ENCODE measurements around the gene PLXNB2.

PLXNB2 gene

GRCh38 chr22:50266994-50267393 lies 40.5 kb downstream of the PLXNB2 start:
- no peak for DNase-seq (ENCODE audit: low read depth in 2 of 2)

DNA sequence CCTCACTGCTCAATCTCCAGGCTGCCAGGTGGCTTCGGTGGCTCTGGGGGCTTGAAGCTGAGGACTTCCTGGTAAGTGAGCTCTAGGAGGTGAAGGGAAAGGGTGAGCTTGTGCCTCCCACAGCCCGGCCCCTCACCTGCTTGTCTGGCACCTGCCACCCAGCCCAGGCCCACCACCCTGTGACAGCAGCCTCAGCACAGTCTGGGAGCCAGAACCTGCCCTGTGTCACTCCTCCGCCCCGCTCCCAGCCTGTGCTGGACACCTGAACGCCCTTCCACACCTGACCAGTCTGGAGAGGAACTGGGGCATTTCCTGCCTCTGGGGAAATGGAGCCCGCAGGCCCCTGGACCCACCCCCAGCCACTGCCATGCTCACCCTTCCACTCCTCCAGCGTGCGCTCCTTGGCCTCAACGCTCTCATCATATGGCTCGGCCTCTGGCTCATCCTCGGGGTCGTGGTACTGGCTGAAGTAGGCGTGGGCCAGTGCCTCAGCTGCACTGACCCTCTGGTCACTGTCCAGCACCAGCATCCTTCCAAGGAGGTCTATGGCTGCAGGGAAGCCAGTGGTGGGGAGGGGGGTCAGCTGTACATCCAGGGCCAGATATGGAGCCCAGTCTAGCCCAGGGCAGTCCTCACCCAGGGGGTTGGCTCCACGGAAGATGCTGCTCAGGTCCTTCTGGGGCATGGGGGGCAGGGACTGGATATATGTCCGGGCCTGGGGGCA lies 42.3 kb downstream of the PLXNB2 start:
- DNase-seq (ENCODE audit: low read depth in 2 of 2): no peak

GRCh38 chr22:50264104-50264745 lies 43.2 kb downstream of the PLXNB2 start:
- no peak for DNase-seq (ENCODE audit: low read depth in 2 of 2)

DNA sequence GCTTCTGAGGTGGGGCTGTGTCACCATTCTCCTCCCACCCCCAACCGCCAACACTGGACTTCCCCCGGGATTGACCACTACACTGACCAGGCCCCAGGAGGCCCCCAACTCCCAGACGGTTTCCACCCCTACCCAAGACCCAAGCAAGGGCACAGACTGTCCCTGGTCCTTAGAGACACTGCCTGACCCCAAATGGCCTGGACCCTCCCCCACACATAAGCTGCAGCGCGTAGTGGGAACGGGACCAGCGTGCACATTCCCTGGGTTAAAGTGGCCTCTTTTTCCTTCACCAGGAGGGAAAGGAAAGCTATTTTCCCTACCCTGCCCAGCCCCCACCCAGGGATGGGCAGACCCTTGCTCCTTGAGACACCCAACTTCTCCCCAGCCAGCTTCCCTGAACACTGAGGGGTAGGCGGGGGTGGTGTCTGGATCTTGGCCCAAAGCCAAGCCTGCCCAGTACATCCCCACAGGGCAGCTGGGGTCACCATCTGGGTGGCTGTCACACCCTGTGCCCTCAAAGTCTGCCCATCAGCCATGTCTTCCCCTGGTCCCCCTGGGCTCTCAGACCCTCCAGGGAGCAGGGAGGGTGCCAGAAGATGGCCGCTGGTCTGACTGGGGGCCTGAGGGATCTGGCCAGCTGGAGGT lies 44.4 kb downstream of the PLXNB2 start:
- DNase-seq (ENCODE audit: low read depth in 2 of 2): no peak

- DNase-seq (ENCODE audit: low read depth in 2 of 2): no peak
These were observed 45.0 kb downstream of the PLXNB2 start for GRCh38 chr22:50262460-50262911.

DNA sequence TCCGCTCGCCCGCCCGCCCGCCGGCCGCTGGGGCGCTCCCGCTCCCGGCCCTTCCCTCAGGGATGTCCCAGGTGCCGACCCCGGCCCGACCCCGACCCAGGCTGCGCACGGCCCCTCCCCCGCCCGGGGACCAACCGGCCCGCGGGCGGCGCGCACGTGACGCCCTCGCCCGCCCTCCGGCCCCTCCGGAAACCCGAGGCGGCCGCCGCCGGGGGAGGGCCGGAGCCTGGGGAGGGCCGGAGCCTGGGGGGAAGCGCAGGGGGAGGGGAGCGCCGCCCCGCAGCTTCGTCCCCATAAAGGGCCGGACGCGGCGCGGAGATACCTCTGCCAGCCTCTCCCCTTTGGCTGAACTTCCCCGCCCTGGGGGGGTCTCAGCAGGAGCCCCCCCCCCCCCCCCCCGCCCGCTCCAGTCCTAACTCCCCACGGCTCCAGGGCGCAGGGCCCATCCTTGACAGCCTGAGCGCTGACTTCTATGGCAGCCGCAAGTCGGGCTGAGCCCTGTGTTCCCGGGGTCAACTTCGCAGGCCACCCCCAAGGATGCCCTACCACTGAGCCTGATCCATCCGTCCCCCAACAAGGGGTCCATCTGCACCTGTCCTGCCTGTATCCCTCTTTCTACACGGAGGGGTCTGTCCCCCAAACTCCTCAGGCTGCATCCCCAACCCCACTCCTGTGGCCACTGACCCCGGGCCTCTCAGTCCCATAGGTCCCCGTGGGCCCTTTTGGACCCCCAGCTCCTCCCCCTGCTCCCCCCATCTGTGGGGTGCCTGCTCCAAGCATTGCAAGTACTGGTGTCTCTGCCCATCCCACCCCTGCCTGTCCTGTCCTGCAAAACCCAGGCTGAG lies 45.6 kb downstream of the PLXNB2 start, which contains the start of gene MAPK12:
TSS of gene MAPK12 (minus strand) at position 69 of the 845 bp plus-strand sequence. CDS start 174 bp downstream, outside the sequence.
- no peak for DNase-seq (ENCODE audit: low read depth in 2 of 2)

- no peak for DNase-seq (ENCODE audit: low read depth in 2 of 2)
These were observed 46.4 kb downstream of the PLXNB2 start for GRCh38 chr22:50260801-50261614.

- DNase-seq (ENCODE audit: low read depth in 2 of 2): no peak
These were observed 47.0 kb downstream of the PLXNB2 start for GRCh38 chr22:50260434-50260800.

GRCh38 chr22:50259302-50259701 lies 48.1 kb downstream of the PLXNB2 start:
- no peak for DNase-seq (ENCODE audit: low read depth in 2 of 2)

GRCh38 chr22:50258361-50259292 lies 48.8 kb downstream of the PLXNB2 start:
- no peak for DNase-seq (ENCODE audit: low read depth in 2 of 2)

DNA sequence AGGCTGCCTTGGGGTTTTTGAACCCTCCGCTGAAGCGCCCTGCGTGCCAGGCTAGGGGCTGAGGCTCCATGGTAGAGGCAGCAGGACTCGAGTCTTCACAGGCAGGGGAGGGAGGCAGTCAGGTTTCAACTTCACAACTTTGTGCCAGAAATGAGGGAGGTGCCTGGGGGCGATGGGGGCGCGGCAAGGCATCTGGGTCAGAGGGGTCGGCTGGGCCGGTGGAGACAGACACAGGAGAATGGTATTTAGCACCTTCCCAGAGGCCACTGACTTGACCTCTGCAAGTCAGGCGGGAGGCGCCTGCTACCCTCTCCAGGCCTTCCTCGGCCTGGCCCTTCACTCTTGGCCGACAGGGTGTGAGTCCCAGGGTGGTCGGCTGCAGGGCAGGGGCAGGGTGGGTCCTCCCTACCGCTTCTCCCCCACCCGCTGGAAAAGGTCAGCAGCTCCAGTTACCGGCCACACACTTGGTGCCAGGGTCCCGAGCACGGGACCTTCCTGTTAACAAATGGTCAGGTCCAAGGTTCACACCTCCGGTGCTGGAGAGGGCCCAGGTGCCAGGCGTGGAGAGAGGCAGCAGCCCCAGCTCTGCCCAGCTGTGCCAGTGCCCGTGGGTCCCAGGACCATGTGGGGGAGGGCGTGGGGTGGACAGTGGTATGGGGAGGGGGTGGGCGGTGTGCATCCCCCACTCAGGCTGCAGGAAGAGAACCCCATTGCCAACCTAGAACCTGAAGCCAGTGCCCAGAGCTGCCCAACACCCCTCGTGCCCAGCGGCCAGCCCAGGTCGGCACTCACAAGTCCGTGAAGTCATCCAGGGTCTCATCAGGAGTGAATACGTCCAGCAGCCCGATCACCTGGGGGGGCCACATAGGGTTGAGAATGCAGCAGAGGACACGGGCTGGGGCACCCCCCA lies 49.7 kb downstream of the PLXNB2 start:
- no peak for DNase-seq (ENCODE audit: low read depth in 2 of 2)

GRCh38 chr22:50257041-50257440 lies 50.4 kb downstream of the PLXNB2 start:
- DNase-seq (ENCODE audit: low read depth in 2 of 2): no peak

- DNase-seq (ENCODE audit: low read depth in 2 of 2): no peak
These were observed 51.1 kb downstream of the PLXNB2 start for GRCh38 chr22:50256258-50256862.

DNA sequence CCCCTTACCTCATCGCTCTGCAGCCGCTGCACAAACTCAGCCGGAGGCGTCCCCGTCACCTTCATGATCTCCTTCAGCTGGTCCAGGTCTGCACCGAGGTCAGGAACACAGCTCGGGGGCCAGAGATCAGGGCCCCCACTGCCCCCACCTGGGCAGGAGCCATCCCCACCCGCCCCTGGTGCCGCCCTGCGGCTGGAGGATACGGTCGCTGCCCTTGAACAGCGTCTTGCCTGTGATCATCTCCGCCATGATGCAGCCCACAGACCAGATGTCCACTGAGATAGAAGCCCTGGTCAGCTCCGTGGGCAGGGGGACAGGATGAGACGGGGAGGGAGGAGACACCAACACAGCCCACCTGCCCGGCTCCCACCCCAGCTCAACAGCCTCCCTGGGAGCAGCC lies 51.8 kb downstream of the PLXNB2 start:
- no peak for DNase-seq (ENCODE audit: low read depth in 2 of 2)

GRCh38 chr22:50255099-50255498 lies 52.3 kb downstream of the PLXNB2 start:
- DNase-seq (ENCODE audit: low read depth in 2 of 2): no peak

DNA sequence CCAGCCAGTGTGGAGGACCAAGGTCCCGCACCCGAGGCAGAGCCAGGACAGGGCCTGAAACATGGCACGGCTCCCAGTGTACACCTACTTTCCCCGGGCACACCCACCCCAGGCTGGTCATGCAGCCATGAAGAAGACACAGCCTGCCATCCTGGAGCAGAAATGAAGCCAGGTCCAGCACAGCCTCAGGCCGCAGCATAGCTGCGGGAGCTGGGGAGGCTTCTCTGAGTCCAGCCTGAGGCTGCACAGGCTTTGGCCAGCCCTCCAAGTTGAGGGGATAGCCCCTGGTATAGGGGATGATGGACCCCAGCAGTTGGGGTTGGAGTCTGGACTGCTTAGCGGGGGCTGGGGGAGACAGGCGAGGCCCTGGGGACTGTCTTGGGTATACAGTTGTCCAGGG lies 53.5 kb downstream of the PLXNB2 start:
- DNase-seq (ENCODE audit: low read depth in 2 of 2): no peak

GRCh38 chr22:50253046-50253915 lies 54.2 kb downstream of the PLXNB2 start:
- no peak for DNase-seq (ENCODE audit: low read depth in 2 of 2)
